ENCODE results near the gene P2RY8. TPM values are rescaled to one million over a fixed set of nuclear protein-coding genes. Genes with fewer than 3 reads are reported as not detected.

The P2RY8 gene
- total and polyA plus RNA-seq, 2 donors (not counting 1 experiment from before 2014, with no cell fraction given), result 72.3 to 142 TPM

DNA sequence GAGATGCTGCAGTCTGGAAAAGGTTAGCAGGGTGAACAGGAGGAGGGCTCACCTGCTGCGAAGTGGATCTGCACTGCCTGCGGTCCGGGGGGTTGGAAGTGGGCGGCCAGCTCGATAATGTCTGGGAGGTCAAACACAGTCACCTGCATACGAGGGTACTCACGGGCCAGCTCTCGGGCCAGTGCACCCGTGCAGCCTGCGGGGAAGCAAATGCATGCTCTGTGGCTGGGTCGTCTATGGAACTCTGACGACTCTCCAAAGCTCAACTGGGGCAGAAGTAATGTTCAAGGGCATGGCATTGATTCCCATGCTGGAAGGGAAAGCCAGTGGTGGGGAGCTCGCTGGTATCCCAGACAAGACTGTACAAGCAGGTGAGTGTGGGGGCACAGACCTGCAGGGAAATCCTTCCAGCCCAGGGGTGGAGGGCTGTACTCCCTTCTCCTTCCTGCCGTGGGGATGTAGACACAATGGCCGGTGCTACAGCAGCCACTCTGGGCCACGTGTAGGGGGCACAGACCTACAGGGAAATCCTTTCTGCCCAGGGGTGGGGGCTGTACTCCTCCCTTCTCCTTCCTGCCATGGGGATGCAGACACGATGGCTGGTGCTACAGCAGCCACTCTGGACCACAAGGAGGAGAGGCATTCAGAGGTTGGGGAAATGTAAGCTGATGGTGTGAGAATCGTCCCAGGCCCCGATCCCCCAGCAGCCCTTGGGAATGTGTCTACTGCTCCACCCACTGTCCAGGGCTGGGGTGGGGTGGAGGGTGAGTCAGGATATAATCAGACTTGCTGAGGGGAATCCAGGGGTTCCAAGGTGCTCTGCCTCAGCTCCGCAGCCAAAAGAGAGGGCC lies 118.8 kb downstream of the P2RY8 start:
- no peaks in the 10 kb centered on the region for H3K4me1 ChIP-seq (ENCODE audit: control insufficient read depth in 2 of 2, insufficient read depth in 2 of 2, low read length in 2 of 2)
- H3K79me2 ChIP-seq (ENCODE audit: control insufficient read depth, insufficient read depth, low read length), result no peaks in the 10 kb centered on the region
- H3K9me3 ChIP-seq (ENCODE audit: control extremely low read depth in 1 of 3, control insufficient read depth in 2 of 3, insufficient read depth in 1 of 3, low read length in 2 of 3), result peaks cover 0 to 60% (median 18%) of the 10 kb centered on the region in 3 donors
- H4K20me1 ChIP-seq (ENCODE audit: control insufficient read depth, insufficient read depth, low read length, poor library complexity, severe bottlenecking), result no peaks in the 10 kb centered on the region
- DNase-seq, result no peak
- peaks cover 2 to 44% of the 10 kb centered on the region in 2 experiments for H3K36me3 ChIP-seq (replicated peaks in 1 of 2; ENCODE audit: control extremely low read depth in 1 of 2, control insufficient read depth in 1 of 2, extremely low read depth in 1 of 2, insufficient read depth in 2 of 2, low read length in 1 of 2)
- no peaks in the 10 kb centered on the region for H3K27me3 ChIP-seq (replicated peaks in 1 of 4; ENCODE audit: control extremely low read depth in 1 of 4, control insufficient read depth in 3 of 4, insufficient read depth in 4 of 4, low read length in 3 of 4)
- peaks cover 7% of the 10 kb centered on the region for H3K9me3 Mint-ChIP-seq (ENCODE audit: insufficient read depth)
- H3K4me3 Mint-ChIP-seq, result no peak overlapping the region
- H2AFZ ChIP-seq (ENCODE audit: insufficient read depth, low read depth, low read length, poor library complexity, severe bottlenecking), result no peak overlapping the region
- WGBS (ENCODE audit: insufficient coverage), result 94% methylated on average over 16 of the region's 20 CpGs
- TF ChIP-seq EZH2 (IDR thresholded peaks at IDR 0.05; ENCODE audit: borderline replicate concordance, insufficient read depth, low read depth, low read length, poor library complexity, severe bottlenecking), result no peak
- TF ChIP-seq, protein P1, sequence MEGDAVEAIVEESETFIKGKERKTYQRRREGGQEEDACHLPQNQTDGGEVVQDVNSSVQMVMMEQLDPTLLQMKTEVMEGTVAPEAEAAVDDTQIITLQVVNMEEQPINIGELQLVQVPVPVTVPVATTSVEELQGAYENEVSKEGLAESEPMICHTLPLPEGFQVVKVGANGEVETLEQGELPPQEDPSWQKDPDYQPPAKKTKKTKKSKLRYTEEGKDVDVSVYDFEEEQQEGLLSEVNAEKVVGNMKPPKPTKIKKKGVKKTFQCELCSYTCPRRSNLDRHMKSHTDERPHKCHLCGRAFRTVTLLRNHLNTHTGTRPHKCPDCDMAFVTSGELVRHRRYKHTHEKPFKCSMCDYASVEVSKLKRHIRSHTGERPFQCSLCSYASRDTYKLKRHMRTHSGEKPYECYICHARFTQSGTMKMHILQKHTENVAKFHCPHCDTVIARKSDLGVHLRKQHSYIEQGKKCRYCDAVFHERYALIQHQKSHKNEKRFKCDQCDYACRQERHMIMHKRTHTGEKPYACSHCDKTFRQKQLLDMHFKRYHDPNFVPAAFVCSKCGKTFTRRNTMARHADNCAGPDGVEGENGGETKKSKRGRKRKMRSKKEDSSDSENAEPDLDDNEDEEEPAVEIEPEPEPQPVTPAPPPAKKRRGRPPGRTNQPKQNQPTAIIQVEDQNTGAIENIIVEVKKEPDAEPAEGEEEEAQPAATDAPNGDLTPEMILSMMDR (IDR thresholded peaks at IDR 0.05), result no peak
- ChIA-PET CTCF (no interaction called here), POLR2A (no interaction called here)
- no peaks in the 10 kb centered on the region for H3K27me3 Mint-ChIP-seq
- no peak overlapping the region for H3K27ac Mint-ChIP-seq
- H3K4me1 Mint-ChIP-seq, result no peaks in the 10 kb centered on the region
- H3K9ac ChIP-seq (ENCODE audit: low read length), result no peak overlapping the region
- no peak overlapping the region for H3K4me2 ChIP-seq (replicated peaks; ENCODE audit: low read depth, low read length, poor library complexity, severe bottlenecking)
- no peak overlapping the region for H3K4me3 ChIP-seq (ENCODE audit: control extremely low read depth in 1 of 5, extremely low read depth in 1 of 5, insufficient read depth in 1 of 5, low read depth in 2 of 5, low read length in 4 of 5)
- no peak for ATAC-seq (ENCODE audit: low read depth)
- H3K27ac ChIP-seq (ENCODE audit: low read length in 2 of 2), result no peak overlapping the region
- intact Hi-C loops (cut with micrococcal nuclease), result loop anchor here (2.0 kb wide), 1 partner anchor 75 kb away; no protein-coding TSS in a partner anchor

Measured in B cell (primary cell).